Limb (tissue), 2 donors: ENCODE data around the gene SULT1C2.
"Not testable (repeated sequence)": the region's sequence is repeated elsewhere in the genome, so short reads cannot be mapped to it uniquely, and the experiment has no call there.

Source experiments
- DNase-seq, 2 donors: peaks; one replicate each; pipeline ENCODE4 v3.0.0-alpha.2; 2016; ENCODE audit errors: extremely low spot score in 2 of 2

Gene SULT1C2

DNA sequence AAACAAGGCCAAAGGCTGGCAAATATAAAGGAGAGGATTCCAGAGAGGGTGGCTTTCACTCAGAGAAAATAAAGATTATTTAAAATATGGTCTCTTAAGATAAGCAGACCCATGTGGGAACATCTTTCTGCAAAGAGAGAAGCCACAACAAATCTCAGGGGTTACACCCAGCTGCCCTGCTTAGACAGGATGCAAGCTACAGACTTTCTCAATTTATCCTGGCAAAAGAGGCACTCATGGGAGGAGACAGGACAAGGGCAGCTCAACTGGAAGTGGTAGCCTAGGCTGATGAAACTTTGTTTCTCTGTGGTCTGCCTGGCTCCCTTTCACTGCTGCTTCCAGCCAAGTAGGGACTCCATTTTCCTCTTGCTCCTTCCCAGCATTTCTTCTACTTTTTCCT is 63.2 kb downstream of the SULT1C2 start:
- DNase-seq = no peak

DNA sequence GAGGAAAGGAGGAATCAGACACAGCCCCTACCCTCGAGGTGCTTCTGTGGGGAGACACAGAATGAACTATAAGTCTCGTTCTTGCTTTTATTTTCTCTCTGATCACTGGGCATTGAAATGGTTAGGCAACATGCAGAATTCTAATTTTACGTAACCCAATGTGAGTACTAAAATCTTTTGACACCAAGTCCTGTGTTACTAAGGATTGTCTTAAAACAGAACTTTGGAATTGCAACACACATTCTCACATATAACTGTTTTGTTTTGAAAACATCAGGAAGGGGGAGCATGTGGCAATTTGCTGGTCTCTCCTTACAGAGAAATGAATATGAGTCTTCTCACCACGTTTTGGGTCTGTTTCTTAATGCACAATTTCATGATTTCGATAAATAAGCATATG is 65.4 kb downstream of the SULT1C2 start:
- no peak for DNase-seq

GRCh38 chr2:108355906-108356734 is 67.4 kb downstream of the SULT1C2 start:
- DNase-seq = no peak

- not testable (repeated sequence) for DNase-seq
Measured at GRCh38 chr2:108359336-108359735, 70.6 kb downstream of the SULT1C2 start.
